Uterus (tissue), 4 donors: ENCODE measurements around the gene MFSD8. TPM values are rescaled to one million over a fixed set of nuclear protein-coding genes. Genes with fewer than 3 reads are reported as not detected.
"Not testable (repeated sequence)": the region's sequence is repeated elsewhere in the genome, so short reads cannot be mapped to it uniquely, and the experiment has no call there.

Experiments
- DNase-seq, 2 donors: peaks; one replicate each; pipeline ENCODE4 v3.0.0-alpha.2; 2019 to 2020
- H3K27ac ChIP-seq, 2 donors: fragments of 200-600 bp; sonication (generic); 1 replicate in 1 of 2; 2 replicates in 1 of 2; pipeline ENCODE4 v1.5.1; 2016 to 2018
- H3K27me3 ChIP-seq, 2 donors: fragments of 200-600 bp; sonication (generic); one replicate each; pipeline ENCODE4 v1.5.1; 2018 to 2019; ENCODE audit warnings: control low read depth in 1 of 2
- H3K36me3 ChIP-seq, 2 donors: fragments of 200-600 bp; sonication (generic); one replicate each; pipeline ENCODE4 v1.5.1; 2019; ENCODE audit warnings: control low read depth in 1 of 2
- H3K4me1 ChIP-seq, 2 donors: fragments of 200-600 bp; sonication (generic); one replicate each; pipeline ENCODE4 v1.5.1; 2018 to 2019; ENCODE audit warnings: control low read depth in 1 of 2
- H3K4me3 ChIP-seq, 2 donors: fragments of 200-600 bp; sonication (generic); 1 replicate in 1 of 2; 2 replicates in 1 of 2; pipeline ENCODE4 v1.5.1; 2018 to 2019; ENCODE audit warnings: mild to moderate bottlenecking in 1 of 2
- H3K9me3 ChIP-seq, 2 donors: fragments of 200-600 bp; sonication (generic); one replicate each; pipeline ENCODE4 v1.5.1; 2019; ENCODE audit warnings: control low read depth in 1 of 2
- POLR2A ChIP-seq, 2 donors: fragments of 450-650 bp; IDR thresholded peaks; one replicate each; pipeline ENCODE4 v1.6.1; 2016; ENCODE audit warnings: antibody characterized with exemption in 2 of 2, mild to moderate bottlenecking in 1 of 2, moderate library complexity in 1 of 2
- intact Hi-C: fragments of 100-400 bp; cut with DNase I; formaldehyde crosslinking; loops from one replicate; pipeline ENCODE4 v1.15.1; 2023; ENCODE audit warnings: low total_unique reads
- total RNA-seq, 4 donors: library from RNA; depleted of rRNA in 3 of 4; stranded (reverse); fragments of >200 nt in 3 of 4; gene quantifications; one replicate each; pipeline versions ENCODE4 v1.1.0 to v1.2.4, GENCODE V29; 2014 to 2023
- TF ChIP-seq, protein P1 (sequence below), 4 experiments: fragments of 200-600 bp in 2 of 4; fragments of 450-650 bp in 2 of 4; sonication (generic) in 2 of 4; IDR thresholded peaks; one replicate each; pipeline ENCODE4 v1.5.1; 2016 to 2019; ENCODE audit warnings: antibody characterized with exemption in 4 of 4, mild to moderate bottlenecking in 2 of 4, moderate library complexity in 1 of 4
- donor health status: DM: yes; HTN: yes; CAD: no.

The MFSD8 gene
- total RNA-seq, 4 donors from 2014 or later: 36.4 to 121 (median 61.0) TPM

DNA sequence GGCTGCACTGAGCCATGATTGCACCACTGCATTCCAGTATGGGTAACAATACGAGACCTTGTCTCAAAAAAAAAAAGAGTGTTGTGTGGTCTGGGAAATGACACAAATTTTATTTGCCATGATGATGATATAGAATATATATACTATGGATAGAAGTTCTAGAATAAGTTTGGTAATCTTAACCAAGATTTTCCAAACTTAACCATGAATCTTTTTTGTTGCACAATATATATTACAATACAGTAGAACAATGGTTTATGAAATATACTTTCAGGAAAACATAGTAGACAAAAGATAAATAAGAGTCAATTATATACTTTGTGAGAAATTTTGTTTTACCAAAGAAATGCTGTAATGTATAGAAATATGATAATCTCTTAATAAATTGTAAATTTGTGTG lies 34.8 kb downstream of the MFSD8 start:
- H3K36me3 ChIP-seq: no peaks in the 10 kb centered on the region
- no peak overlapping the region for H3K27ac ChIP-seq
- H3K27me3 ChIP-seq: no peaks in the 10 kb centered on the region
- TF ChIP-seq POLR2A (IDR thresholded peaks at IDR 0.05): no peak
- TF ChIP-seq, protein P1, sequence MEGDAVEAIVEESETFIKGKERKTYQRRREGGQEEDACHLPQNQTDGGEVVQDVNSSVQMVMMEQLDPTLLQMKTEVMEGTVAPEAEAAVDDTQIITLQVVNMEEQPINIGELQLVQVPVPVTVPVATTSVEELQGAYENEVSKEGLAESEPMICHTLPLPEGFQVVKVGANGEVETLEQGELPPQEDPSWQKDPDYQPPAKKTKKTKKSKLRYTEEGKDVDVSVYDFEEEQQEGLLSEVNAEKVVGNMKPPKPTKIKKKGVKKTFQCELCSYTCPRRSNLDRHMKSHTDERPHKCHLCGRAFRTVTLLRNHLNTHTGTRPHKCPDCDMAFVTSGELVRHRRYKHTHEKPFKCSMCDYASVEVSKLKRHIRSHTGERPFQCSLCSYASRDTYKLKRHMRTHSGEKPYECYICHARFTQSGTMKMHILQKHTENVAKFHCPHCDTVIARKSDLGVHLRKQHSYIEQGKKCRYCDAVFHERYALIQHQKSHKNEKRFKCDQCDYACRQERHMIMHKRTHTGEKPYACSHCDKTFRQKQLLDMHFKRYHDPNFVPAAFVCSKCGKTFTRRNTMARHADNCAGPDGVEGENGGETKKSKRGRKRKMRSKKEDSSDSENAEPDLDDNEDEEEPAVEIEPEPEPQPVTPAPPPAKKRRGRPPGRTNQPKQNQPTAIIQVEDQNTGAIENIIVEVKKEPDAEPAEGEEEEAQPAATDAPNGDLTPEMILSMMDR (IDR thresholded peaks at IDR 0.05): no peak
- intact Hi-C loops: no loop called here
- no peaks in the 10 kb centered on the region for H3K4me1 ChIP-seq
- DNase-seq: no peak
- H3K4me3 ChIP-seq: no peak overlapping the region
- no peaks in the 10 kb centered on the region for H3K9me3 ChIP-seq

DNA sequence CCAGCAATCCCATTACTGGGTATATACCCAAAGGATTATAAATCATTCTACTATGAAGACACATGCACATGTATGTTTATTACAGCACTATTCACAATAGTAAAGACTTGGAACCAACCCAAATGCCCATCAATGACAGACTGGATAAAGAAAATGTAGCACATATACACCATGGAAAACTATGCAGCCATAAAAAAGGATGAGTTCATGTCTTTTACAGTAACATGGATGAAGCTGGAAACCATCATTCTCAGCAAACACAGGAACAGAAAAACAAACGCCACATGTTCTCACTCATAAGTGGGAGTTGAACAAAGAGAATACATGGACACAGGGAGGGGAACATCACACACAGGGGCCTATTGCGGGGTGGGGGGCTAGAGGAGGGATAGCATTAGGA lies 39.3 kb downstream of the MFSD8 start:
- H3K9me3 ChIP-seq, intact Hi-C loops, DNase-seq, H3K36me3 ChIP-seq, H3K27ac ChIP-seq, H3K4me3 ChIP-seq, H3K4me1 ChIP-seq, H3K27me3 ChIP-seq: not testable (repeated sequence)

DNA sequence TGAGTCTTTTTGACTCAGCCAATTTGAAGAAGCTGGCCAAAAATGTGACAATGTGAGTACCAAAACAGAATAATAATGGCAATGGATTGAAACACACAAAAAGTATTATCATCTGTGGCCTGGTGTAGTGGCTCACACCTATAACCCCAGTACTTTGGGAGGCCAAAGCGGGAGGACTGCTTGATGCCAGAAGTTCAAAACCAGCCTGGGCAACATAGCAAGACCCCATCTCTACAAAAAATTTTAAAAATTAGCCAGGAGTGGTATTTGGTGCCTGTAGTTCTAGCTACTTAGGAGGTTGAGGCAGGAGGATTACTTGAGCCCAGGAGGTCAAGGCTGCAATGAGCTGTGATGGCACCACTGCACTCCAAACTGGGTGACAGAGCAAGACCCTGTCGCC lies 42.7 kb downstream of the MFSD8 start:
- H3K9me3 ChIP-seq: no peaks in the 10 kb centered on the region
- no peaks in the 10 kb centered on the region for H3K36me3 ChIP-seq
- no peaks in the 10 kb centered on the region for H3K27me3 ChIP-seq
- H3K27ac ChIP-seq: no peak overlapping the region
- TF ChIP-seq POLR2A (IDR thresholded peaks at IDR 0.05): no peak
- TF ChIP-seq, protein P1 (IDR thresholded peaks at IDR 0.05): no peak
- no peaks in the 10 kb centered on the region for H3K4me1 ChIP-seq
- no peak for DNase-seq
- no peak overlapping the region for H3K4me3 ChIP-seq
- intact Hi-C loops: no loop called here

DNA sequence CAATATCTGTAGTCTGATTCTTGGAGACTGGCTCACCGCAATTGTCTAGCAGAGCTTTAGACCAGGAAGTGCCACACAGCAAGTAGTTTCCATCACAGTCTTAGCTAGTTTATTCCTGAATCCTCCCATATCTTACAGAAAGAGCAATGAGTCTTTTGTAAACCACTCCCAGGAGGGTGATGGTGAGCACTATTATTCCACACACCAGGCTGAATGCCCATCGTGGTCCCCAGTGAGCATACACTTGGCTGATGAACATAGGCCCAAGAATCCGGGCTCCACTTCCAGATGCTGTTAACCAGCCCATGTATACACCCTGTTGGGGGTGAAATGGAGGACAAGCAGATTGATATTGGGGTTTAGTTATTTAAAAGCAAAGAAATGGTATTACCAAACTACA lies 44.5 kb downstream of the MFSD8 start:
- H3K36me3 ChIP-seq: no peaks in the 10 kb centered on the region
- H3K4me3 ChIP-seq: no peak overlapping the region
- no peak for TF ChIP-seq POLR2A (IDR thresholded peaks at IDR 0.05)
- no peaks in the 10 kb centered on the region for H3K4me1 ChIP-seq
- H3K27me3 ChIP-seq: no peaks in the 10 kb centered on the region
- no peak for DNase-seq
- H3K9me3 ChIP-seq: no peaks in the 10 kb centered on the region
- no peak overlapping the region for H3K27ac ChIP-seq
- intact Hi-C loops: no loop called here

DNA sequence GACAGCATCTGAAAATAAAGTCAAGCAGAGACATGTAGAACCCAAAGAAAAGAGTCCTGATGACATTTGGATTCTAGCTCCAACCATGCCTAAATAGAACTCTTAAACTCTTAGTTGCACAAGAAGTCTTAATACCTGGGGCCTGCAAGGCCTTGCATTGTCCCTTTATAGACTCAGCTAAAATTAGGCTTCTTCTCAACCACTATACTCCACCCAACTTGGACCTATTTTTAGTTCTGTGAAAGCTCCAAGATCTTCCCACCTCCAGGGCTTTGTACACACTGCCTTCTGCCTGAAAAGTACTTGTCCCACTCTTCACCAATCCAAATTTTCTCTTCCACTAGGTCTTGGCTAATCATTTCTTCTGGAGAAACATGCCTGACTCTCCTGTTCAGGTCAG lies 47.8 kb downstream of the MFSD8 start:
- H3K27ac ChIP-seq: no peak overlapping the region
- no peak overlapping the region for H3K4me3 ChIP-seq
- TF ChIP-seq POLR2A (IDR thresholded peaks at IDR 0.05): no peak
- TF ChIP-seq, protein P1 (IDR thresholded peaks at IDR 0.05): no peak
- no peaks in the 10 kb centered on the region for H3K36me3 ChIP-seq
- no peaks in the 10 kb centered on the region for H3K27me3 ChIP-seq
- H3K4me1 ChIP-seq: no peaks in the 10 kb centered on the region
- intact Hi-C loops: no loop called here
- no peaks in the 10 kb centered on the region for H3K9me3 ChIP-seq
- no peak for DNase-seq

DNA sequence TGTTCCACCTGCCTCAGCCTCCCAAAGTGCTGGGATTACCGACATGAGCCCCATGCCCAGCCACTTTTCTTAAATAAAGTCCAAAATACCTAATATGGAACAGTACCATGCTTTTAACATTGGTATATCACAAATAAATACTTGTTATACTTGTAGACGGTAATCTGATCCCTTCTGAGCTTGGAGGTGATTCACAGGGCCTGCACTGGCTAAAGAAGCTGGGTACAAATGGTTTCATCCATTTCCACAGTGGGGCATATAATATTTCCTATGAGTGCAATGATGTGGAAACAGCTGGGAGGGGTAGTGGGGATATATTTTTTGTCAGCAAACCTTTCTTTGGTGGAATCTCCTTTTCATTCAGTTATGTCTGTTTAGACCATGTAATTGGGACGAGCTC lies 48.5 kb downstream of the MFSD8 start:
- no peak for DNase-seq
- Histone ChIP-seq H3K4me1 (no peaks in the 10 kb centered on the region), H3K27me3 (no peaks in the 10 kb centered on the region), H3K9me3 (no peaks in the 10 kb centered on the region), H3K4me3 (no peak overlapping the region), H3K36me3 (no peaks in the 10 kb centered on the region), H3K27ac (no peak overlapping the region)
- intact Hi-C loops: no loop called here
- TF ChIP-seq, protein P1 (IDR thresholded peaks at IDR 0.05): no peak
- TF ChIP-seq POLR2A (IDR thresholded peaks at IDR 0.05): no peak
